GM12891 (cell line): ENCODE results near the gene ARRB1.
"Not testable (repeated sequence)": the region's sequence is repeated elsewhere in the genome, so short reads cannot be mapped to it uniquely, and the experiment has no call there.

Experiments
- DNase-seq: peaks from one replicate; pipeline ENCODE4 v3.0.0; 2011; ENCODE audit warnings: low spot score; ENCODE audit not compliant: insufficient read length
- FAIRE-seq: peaks from 2 replicates; lab custom pipeline; 2011; peaks lifted over from hg19 to GRCh38; lab: Jason Lieb, UNC
- PAX5 ChIP-seq: IDR thresholded peaks from 2 replicates; pipeline ENCODE4 v1.6.1; 2011; ENCODE audit warnings: low read length, moderate library complexity, mild to moderate bottlenecking; ENCODE audit not compliant: insufficient read depth, severe bottlenecking
- POLR2A ChIP-seq: IDR thresholded peaks from 2 replicates; pipeline ENCODE4 v1.6.1; 2011; ENCODE audit warnings: low read depth, low read length, control low read depth
- POLR2AphosphoS5 ChIP-seq: IDR thresholded peaks from 2 replicates; pipeline ENCODE4 v1.6.1; 2011; ENCODE audit warnings: low read depth, low read length, control low read depth
- POU2F2 ChIP-seq: IDR thresholded peaks from 2 replicates; pipeline ENCODE4 v1.6.1; 2011; ENCODE audit warnings: low read depth, mild to moderate bottlenecking, control low read depth, low read length, moderate library complexity
- SPI1 ChIP-seq: IDR thresholded peaks from 2 replicates; pipeline ENCODE4 v1.6.1; 2011; ENCODE audit warnings: low read depth, low read length, control low read depth
- TAF1 ChIP-seq: IDR thresholded peaks from 2 replicates; pipeline ENCODE4 v1.6.1; 2011; ENCODE audit warnings: low read depth, low read length, control low read depth

Gene ARRB1

DNA sequence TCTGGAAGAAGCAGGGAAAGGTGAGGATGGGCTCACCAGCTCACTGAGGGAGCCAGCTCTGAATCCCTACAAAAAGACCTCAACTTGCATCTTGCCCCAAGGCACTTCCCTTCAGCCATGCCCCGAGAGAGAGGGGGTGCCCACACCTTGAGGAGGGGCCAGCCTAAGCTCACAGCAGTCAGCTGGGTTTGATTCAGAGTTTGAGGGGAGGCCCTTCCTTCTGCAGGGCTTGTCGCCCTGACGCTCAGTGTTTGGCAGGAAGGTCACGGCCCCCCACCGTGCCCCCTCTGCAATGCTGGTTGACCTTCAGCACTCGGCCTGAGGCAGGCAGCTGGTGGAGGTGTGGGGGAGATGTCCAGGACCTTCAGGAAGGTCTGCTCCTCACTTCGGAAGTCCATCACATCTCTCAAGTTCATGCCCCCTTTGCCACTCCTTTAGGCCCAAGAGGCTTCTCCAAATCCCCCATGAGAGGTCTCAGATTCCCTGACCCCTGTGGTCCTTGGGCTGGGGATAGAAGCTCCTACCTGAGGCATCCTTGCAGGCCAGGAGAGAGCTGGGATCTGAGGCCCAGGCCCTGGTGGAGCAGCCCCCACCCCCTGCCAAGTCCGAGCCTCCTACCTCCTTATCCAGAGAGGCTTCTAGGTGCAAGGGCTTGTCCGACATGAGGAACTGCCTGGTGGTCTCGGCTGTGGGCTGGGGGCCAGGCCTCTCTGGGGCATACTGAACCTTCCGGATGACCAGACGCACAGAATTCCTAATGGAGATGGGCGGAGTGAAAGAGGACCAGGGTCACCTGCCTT is 73.3 kb downstream of the ARRB1 start:
- DNase-seq (no peak), FAIRE-seq (no peak)
- no peak for TF ChIP-seq POLR2AphosphoS5
- TF ChIP-seq POLR2A = no peak
- no peak for TF ChIP-seq PAX5
- no peak for TF ChIP-seq SPI1
- no peak for TF ChIP-seq POU2F2
- TF ChIP-seq TAF1 = no peak

DNA sequence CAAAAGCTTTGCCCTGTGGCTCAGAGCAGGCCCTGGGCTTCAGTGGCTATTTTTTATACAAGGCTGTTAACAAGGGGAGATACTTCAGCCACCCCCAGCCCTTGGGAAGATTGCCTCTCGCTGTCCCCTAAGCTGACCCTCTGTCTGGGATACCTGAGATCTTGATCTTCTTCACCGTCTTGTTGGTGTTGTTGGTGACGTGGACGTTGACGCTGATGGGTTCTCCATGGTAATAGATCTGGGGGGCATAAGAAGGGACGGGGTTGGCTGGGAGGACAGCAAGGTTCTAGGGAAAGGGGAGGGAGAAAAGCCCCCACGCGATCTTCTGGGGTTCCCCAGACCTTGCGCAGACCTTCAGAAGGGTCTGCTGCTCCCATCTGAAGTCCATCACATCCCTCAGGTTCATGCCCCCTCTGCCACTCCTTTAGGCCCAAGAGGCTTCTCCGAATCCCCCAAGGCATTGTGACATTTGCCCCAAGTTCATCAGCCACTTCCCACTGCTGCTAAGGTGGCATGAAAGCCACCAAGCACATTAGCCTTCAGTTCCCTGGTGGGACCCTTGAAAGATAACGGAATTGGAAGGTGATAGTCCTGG is 74.2 kb downstream of the ARRB1 start:
- TF ChIP-seq PAX5 = no peak
- TF ChIP-seq POLR2AphosphoS5 = no peak
- no peak for TF ChIP-seq POLR2A
- no peak for TF ChIP-seq SPI1
- no peak for TF ChIP-seq POU2F2
- no peak for TF ChIP-seq TAF1
- FAIRE-seq = no peak
- no peak for DNase-seq

DNA sequence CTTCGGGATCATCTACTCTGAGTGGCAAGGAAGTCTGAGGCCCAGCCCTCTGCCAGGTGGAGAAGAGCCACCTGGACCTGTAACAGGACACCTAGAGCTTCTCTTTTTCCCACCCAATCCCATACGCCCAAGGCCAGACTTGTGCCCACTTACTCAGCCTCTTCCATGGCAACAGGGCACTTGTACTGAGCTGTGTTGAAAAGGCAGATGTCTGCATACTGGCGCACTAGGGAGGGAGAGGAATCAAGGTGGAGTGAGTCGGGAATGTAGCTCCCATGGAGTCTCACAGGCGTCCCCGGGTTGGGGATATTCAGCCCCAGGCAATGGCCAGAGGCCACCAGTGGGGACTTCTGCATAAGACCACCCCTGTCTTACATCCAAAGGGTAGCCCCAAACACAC is 74.8 kb downstream of the ARRB1 start:
- no peak for TF ChIP-seq PAX5
- TF ChIP-seq POU2F2 = no peak
- no peak for TF ChIP-seq TAF1
- no peak for TF ChIP-seq SPI1
- TF ChIP-seq POLR2A = no peak
- no peak for TF ChIP-seq POLR2AphosphoS5
- FAIRE-seq (no peak), DNase-seq (no peak)

DNA sequence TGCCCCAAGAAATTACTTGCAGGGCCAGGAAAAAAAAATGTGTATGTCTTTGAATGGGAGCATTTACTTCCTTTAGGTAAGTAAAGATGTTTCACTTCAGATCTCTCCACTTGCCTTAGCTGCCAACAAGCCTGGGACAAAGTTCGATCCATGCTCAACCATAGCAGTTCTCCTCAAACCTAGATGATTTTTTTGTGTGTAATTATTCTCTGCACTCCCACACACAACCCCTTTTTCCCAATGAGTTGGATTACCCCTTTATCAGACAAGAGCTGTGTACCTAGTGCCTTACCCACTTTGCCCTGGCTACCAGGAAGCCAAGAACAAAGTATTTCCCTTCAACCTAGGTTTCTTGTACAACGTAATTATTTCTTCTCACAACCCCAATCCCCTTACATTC is 75.3 kb downstream of the ARRB1 start:
- no peak for TF ChIP-seq POLR2A
- no peak for TF ChIP-seq TAF1
- TF ChIP-seq POU2F2 = no peak
- no peak for TF ChIP-seq SPI1
- no peak for TF ChIP-seq PAX5
- TF ChIP-seq POLR2AphosphoS5 = no peak
- FAIRE-seq (peak; percentile 66), DNase-seq (no peak)

GRCh38 chr11:75275581-75275980 is 75.9 kb downstream of the ARRB1 start:
- FAIRE-seq = peak; percentile 16
- no peak for TF ChIP-seq POLR2A
- peak; percentile 43; the same call in 1 of the 2 replicates for TF ChIP-seq SPI1
- no peak for DNase-seq

GRCh38 chr11:75274716-75275115 is 76.7 kb downstream of the ARRB1 start:
- FAIRE-seq, DNase-seq: not testable (repeated sequence)

- TF ChIP-seq POLR2A = no peak
- no peak for TF ChIP-seq PAX5
- TF ChIP-seq POLR2AphosphoS5 = no peak
- TF ChIP-seq SPI1 = no peak
- TF ChIP-seq TAF1 = no peak
- no peak for TF ChIP-seq POU2F2
- DNase-seq = no peak
- no peak for FAIRE-seq
Observed at GRCh38 chr11:75273411-75274391, 77.8 kb downstream of the ARRB1 start.

- FAIRE-seq (no peak), DNase-seq (no peak)
- TF ChIP-seq POLR2A (no peak), SPI1 (no peak), POLR2AphosphoS5 (no peak), TAF1 (no peak), POU2F2 (no peak), PAX5 (no peak)
Observed at GRCh38 chr11:75272821-75273301, 78.6 kb downstream of the ARRB1 start.

DNA sequence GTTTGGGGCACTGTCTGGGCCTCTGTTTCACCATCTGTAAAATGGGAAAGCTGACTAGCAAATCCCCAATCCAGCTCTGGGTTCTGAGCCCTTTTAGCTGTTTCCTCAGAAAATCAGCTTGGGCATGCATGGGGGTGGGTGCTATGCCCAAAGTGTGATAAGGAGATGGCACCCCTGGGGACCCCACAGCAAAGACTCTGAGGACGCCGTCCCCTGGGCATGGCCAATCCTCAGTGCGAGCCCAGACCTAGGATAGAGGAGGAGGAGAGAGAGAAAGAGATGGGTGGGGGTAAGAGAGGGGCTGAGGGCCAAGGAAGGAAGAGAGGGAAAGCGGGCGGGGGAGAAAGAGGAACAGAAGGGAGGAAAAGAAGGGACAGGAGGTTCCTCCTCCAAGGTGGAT is 79.1 kb downstream of the ARRB1 start:
- FAIRE-seq = no peak

More for the DNA sequence above, 79.1 kb downstream of the ARRB1 start:
- no peak for DNase-seq
- TF ChIP-seq TAF1 (no peak), POLR2AphosphoS5 (no peak), POU2F2 (no peak), POLR2A (no peak), PAX5 (no peak), SPI1 (no peak)
